GM06990 (cell line): Measurements from ENCODE around the gene PDGFA.

Source experiments
- DNase-seq: peaks from one replicate; pipeline ENCODE4 v3.0.0-alpha.2; 2011; ENCODE audit not compliant: insufficient read length; ENCODE audit errors: extremely low read depth
- H3K27me3 ChIP-seq: replicated peaks from 2 replicates; pipeline ENCODE4 v1.6.0; 2011; ENCODE audit warnings: low read length; ENCODE audit not compliant: control insufficient read depth, insufficient read depth
- H3K36me3 ChIP-seq: 2 replicates; pipeline ENCODE4 v1.5.1; 2011; ENCODE audit warnings: low read length; ENCODE audit not compliant: control insufficient read depth, insufficient read depth
- H3K4me3 ChIP-seq: replicated peaks from 2 replicates; pipeline ENCODE4 v1.5.1; 2011; ENCODE audit warnings: low read depth, mild to moderate bottlenecking, control low read depth, low read length
- CTCF ChIP-seq: IDR thresholded peaks from 2 replicates; pipeline ENCODE4 v1.5.1; 2011; ENCODE audit warnings: low read length, control low read depth, mild to moderate bottlenecking, inconsistent platforms; ENCODE audit not compliant: insufficient read depth, poor library complexity, severe bottlenecking

Gene PDGFA

GRCh38 chr7:495761-496321 is 23.8 kb downstream of the PDGFA start:
- TF ChIP-seq CTCF: no peak
- H3K36me3 ChIP-seq: peaks cover 10% of the 10 kb centered on the region
- no peak for DNase-seq
- no peaks in the 10 kb centered on the region for H3K27me3 ChIP-seq
- H3K4me3 ChIP-seq: no peak overlapping the region

GRCh38 chr7:495326-495725 is 24.3 kb downstream of the PDGFA start:
- TF ChIP-seq CTCF: no peak
- no peak for DNase-seq
- peaks cover 9% of the 10 kb centered on the region for H3K36me3 ChIP-seq
- no peaks in the 10 kb centered on the region for H3K27me3 ChIP-seq
- H3K4me3 ChIP-seq: no peak overlapping the region

GRCh38 chr7:494906-495305 is 24.7 kb downstream of the PDGFA start:
- no peak for DNase-seq
- TF ChIP-seq CTCF: no peak
- Histone ChIP-seq H3K27me3 (no peaks in the 10 kb centered on the region), H3K4me3 (no peak overlapping the region), H3K36me3 (peaks cover 5% of the 10 kb centered on the region)

GRCh38 chr7:494259-494687 is 25.4 kb downstream of the PDGFA start:
- peaks cover 3% of the 10 kb centered on the region for H3K36me3 ChIP-seq
- H3K27me3 ChIP-seq: no peaks in the 10 kb centered on the region
- no peak for DNase-seq

GRCh38 chr7:493661-494251 is 25.9 kb downstream of the PDGFA start:
- no peaks in the 10 kb centered on the region for H3K27me3 ChIP-seq
- no peak for TF ChIP-seq CTCF
- DNase-seq: no peak
- peaks cover 2% of the 10 kb centered on the region for H3K36me3 ChIP-seq
- H3K4me3 ChIP-seq: no peak overlapping the region

More at GRCh38 chr7:494259-494687, 25.4 kb downstream of the PDGFA start:
- TF ChIP-seq CTCF: no peak
- H3K4me3 ChIP-seq: no peak overlapping the region
